GM23338 (cell line): ENCODE measurements around the gene FGF23. TPM values are rescaled to one million over a fixed set of nuclear protein-coding genes. Genes with fewer than 3 reads are reported as not detected.

Experiments
- ATAC-seq: fragments of 200-7000 bp; cut with Tn5 transposase; 3 replicates; pipeline ENCODE4 v1.9.1; 2020
- DNase-seq: peaks from one replicate; pipeline ENCODE4 v3.0.0-alpha.2; 2015; ENCODE audit warnings: low spot score
- H2AFZ ChIP-seq: fragments of 200-600 bp; sonication (generic); 2 replicates; pipeline ENCODE4 v1.8.0; 2016; ENCODE audit warnings: antibody characterized with exemption, mild to moderate bottlenecking, moderate library complexity
- H3F3A ChIP-seq: fragments of 200-600 bp; sonication (generic); replicated peaks from 2 replicates; pipeline ENCODE4 v1.8.0; 2017; ENCODE audit warnings: antibody characterized with exemption, mixed run types, low read depth
- H3K27ac ChIP-seq: fragments of 200-600 bp; sonication (generic); 2 replicates; pipeline ENCODE4 v1.6.1; 2016; ENCODE audit warnings: low read depth
- H3K27me3 ChIP-seq: fragments of 200-600 bp; sonication (generic); 2 replicates; pipeline ENCODE4 v1.8.0; 2016; ENCODE audit warnings: mild to moderate bottlenecking, mixed run types, moderate library complexity; ENCODE audit not compliant: insufficient read depth
- H3K36me3 ChIP-seq: fragments of 200-600 bp; sonication (generic); 2 replicates; pipeline ENCODE4 v1.8.0; 2016; ENCODE audit warnings: mild to moderate bottlenecking; ENCODE audit not compliant: insufficient read depth
- H3K4me1 ChIP-seq: fragments of 200-600 bp; sonication (generic); 2 replicates; pipeline ENCODE4 v1.8.0; 2016; ENCODE audit warnings: mild to moderate bottlenecking, moderate library complexity; ENCODE audit not compliant: insufficient read depth
- H3K4me2 ChIP-seq: fragments of 200-600 bp; sonication (generic); 2 replicates; pipeline ENCODE4 v1.7.1; 2017; ENCODE audit warnings: mixed run types
- H3K4me3 ChIP-seq: fragments of 200-600 bp; sonication (generic); 2 replicates; pipeline ENCODE4 v1.6.1; 2016; ENCODE audit warnings: mixed run types
- H3K79me2 ChIP-seq: fragments of 200-600 bp; sonication (generic); replicated peaks from 2 replicates; pipeline ENCODE4 v1.8.0; 2017; ENCODE audit warnings: mild to moderate bottlenecking; ENCODE audit not compliant: insufficient read depth
- H3K9me2 ChIP-seq: fragments of 200-600 bp; sonication (generic); 2 replicates; pipeline ENCODE4 v1.8.0; 2017; ENCODE audit not compliant: insufficient read depth
- H4K20me1 ChIP-seq: fragments of 200-600 bp; sonication (generic); replicated peaks from 2 replicates; pipeline ENCODE4 v1.8.0; 2017; ENCODE audit warnings: mild to moderate bottlenecking; ENCODE audit not compliant: insufficient read depth
- H3K27ac Mint-ChIP-seq: 2 replicates; pipeline ENCODE4 v1.8.0; 2020; ENCODE audit warnings: inconsistent platforms, mild to moderate bottlenecking, moderate library complexity, mixed read lengths
- H3K27me3 Mint-ChIP-seq: 3 replicates; pipeline ENCODE4 v1.8.0; 2022; ENCODE audit warnings: low read depth, mild to moderate bottlenecking, moderate library complexity, mixed read lengths, inconsistent platforms; ENCODE audit not compliant: insufficient read depth, poor library complexity
- H3K36me3 Mint-ChIP-seq: 3 replicates; pipeline ENCODE4 v1.8.0; 2021; ENCODE audit warnings: low read depth, mild to moderate bottlenecking, inconsistent platforms, moderate library complexity, mixed read lengths
- H3K4me1 Mint-ChIP-seq: 3 replicates; pipeline ENCODE4 v1.8.0; 2020; ENCODE audit warnings: mild to moderate bottlenecking, inconsistent platforms, mixed read lengths
- H3K4me3 Mint-ChIP-seq: 3 replicates; pipeline ENCODE4 v1.8.0; 2021; ENCODE audit warnings: moderate library complexity, mild to moderate bottlenecking, inconsistent platforms, mixed read lengths
- H3K9me3 Mint-ChIP-seq: 3 replicates; pipeline ENCODE4 v1.8.0; 2020; ENCODE audit warnings: moderate library complexity, mild to moderate bottlenecking, inconsistent platforms, mixed read lengths
- CREB1 ChIP-seq: fragments of 250-450 bp; sonication (Bioruptor Pico); IDR thresholded peaks from 2 replicates; pipeline ENCODE4 v1.5.0; 2020; ENCODE audit warnings: low read depth, mild to moderate bottlenecking, moderate library complexity
- CTCF ChIP-seq, 2 experiments: fragments of 200-600 bp in 1 of 2; sonication (generic) in 1 of 2; conservative IDR thresholded peaks; 2 replicates each; pipeline versions ENCODE4 v1.5.1 to v1.6.1; 2016 to 2017; ENCODE audit warnings: antibody characterized with exemption in 2 of 2, low read depth in 2 of 2, mild to moderate bottlenecking in 2 of 2, moderate library complexity in 1 of 2
- EZH2 ChIP-seq: fragments of 200-600 bp; sonication (generic); IDR thresholded peaks from one replicate; pipeline ENCODE4 v1.8.0; 2017; ENCODE audit warnings: antibody characterized with exemption, mild to moderate bottlenecking, low read depth; ENCODE audit not compliant: unreplicated experiment
- NANOG ChIP-seq: IDR thresholded peaks from 2 replicates; pipeline ENCODE4 v1.6.1; 2016; ENCODE audit warnings: antibody characterized with exemption, borderline replicate concordance
- POLR2AphosphoS5 ChIP-seq: IDR thresholded peaks from 2 replicates; pipeline ENCODE4 v1.6.1; 2016; ENCODE audit warnings: antibody characterized with exemption, low read depth
- STAT1 ChIP-seq: IDR thresholded peaks from one replicate; pipeline ENCODE4 v1.6.1; 2016; ENCODE audit warnings: antibody characterized with exemption; ENCODE audit not compliant: unreplicated experiment
- ZNF114 ChIP-seq: fragments of 250-450 bp; sonication (Bioruptor Pico); IDR thresholded peaks from 2 replicates; pipeline ENCODE4 v1.5.0; 2020; ENCODE audit warnings: mild to moderate bottlenecking, moderate library complexity
- ZNF331 ChIP-seq: fragments of 250-450 bp; sonication (Bioruptor Pico); IDR thresholded peaks from 2 replicates; pipeline ENCODE4 v1.5.0; 2020; ENCODE audit warnings: low read depth, mild to moderate bottlenecking, moderate library complexity
- polyA plus RNA-seq: library from polyadenylated mRNA; unstranded; fragments of >200 nt; fragmentation: Nextera tagmentation; extraction: Ambion mirVana; gene quantifications from 2 replicates; pipeline ENCODE4 v1.2.1, GENCODE V29; 2016
- total RNA-seq: library from RNA; depleted of rRNA; stranded (reverse); fragments of >200 nt; shearing (Covaris generic); gene quantifications from 2 replicates; pipeline ENCODE4 v1.2.3, GENCODE V29; 2014
- TF ChIP-seq, protein P1 (sequence below): IDR thresholded peaks from 2 replicates; pipeline ENCODE4 v1.6.1; 2016; ENCODE audit warnings: antibody characterized with exemption
- TF ChIP-seq, protein P2 (sequence below): fragments of 250-450 bp; sonication (Bioruptor Pico); IDR thresholded peaks from 2 replicates; pipeline ENCODE4 v1.5.0; 2020; ENCODE audit warnings: mild to moderate bottlenecking, moderate library complexity

FGF23 gene
- total and polyA plus RNA-seq, 2 experiments from 2014 or later: 0.44 to 0.56 TPM

- DNase-seq: no peak
- no peak for ATAC-seq
- no peaks in the 10 kb centered on the region for H3K79me2 ChIP-seq
- no peak overlapping the region for H2AFZ ChIP-seq
- no peaks in the 10 kb centered on the region for H3K4me1 ChIP-seq
- no peak overlapping the region for H3K4me3 Mint-ChIP-seq
- no peaks in the 10 kb centered on the region for H3K9me2 ChIP-seq
- TF ChIP-seq ZNF114: no peak
- TF ChIP-seq ZNF331 (CRISPR knock-in tag): no peak
- TF ChIP-seq EZH2: no peak
- TF ChIP-seq NANOG: no peak
- TF ChIP-seq CTCF (conservative IDR thresholded peaks at IDR 0.05; ENCODE audit: low read depth in 2 of 2): no peak
- no peak overlapping the region for H3K4me3 ChIP-seq
- H4K20me1 ChIP-seq: no peaks in the 10 kb centered on the region
- no peak overlapping the region for H3K27ac ChIP-seq
- H3K27me3 ChIP-seq: no peaks in the 10 kb centered on the region
- H3K36me3 ChIP-seq: no peaks in the 10 kb centered on the region
- H3K9me3 Mint-ChIP-seq: no peaks in the 10 kb centered on the region
- H3K36me3 Mint-ChIP-seq: no peaks in the 10 kb centered on the region
- no peak overlapping the region for H3K27ac Mint-ChIP-seq
- no peaks in the 10 kb centered on the region for H3K4me1 Mint-ChIP-seq
- H3F3A ChIP-seq: no peaks in the 10 kb centered on the region
- no peak overlapping the region for H3K4me2 ChIP-seq
- no peaks in the 10 kb centered on the region for H3K27me3 Mint-ChIP-seq
Measured at GRCh38 chr12:4366090-4366489, 13.4 kb downstream of the FGF23 start.

DNA sequence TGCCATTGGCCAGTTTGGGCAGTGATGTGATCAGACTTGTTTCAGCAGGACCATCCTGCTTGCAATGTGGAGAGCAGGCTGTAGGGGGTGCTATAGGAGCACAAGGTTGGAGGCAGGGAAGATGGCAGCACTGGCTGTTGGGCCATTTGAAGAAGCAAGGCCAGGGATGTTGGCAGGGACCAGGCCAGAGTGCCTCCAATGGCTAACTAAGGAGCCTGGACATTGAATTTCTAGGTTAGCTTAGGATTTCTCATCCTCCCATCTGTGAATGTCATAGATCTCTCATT is 23.5 kb downstream of the FGF23 start:
- H3K9me3 Mint-ChIP-seq: peaks cover 20% of the 10 kb centered on the region; the same call in 2 of the 3 replicates
- H3K36me3 ChIP-seq: peaks cover 26% of the 10 kb centered on the region
- H3K27me3 Mint-ChIP-seq: peaks cover 8% of the 10 kb centered on the region
- no peak overlapping the region for H3K4me2 ChIP-seq
- no peak overlapping the region for H3K4me3 ChIP-seq
- peaks cover 16% of the 10 kb centered on the region for H3K36me3 Mint-ChIP-seq
- no peak overlapping the region for H3K4me3 Mint-ChIP-seq
- no peaks in the 10 kb centered on the region for H4K20me1 ChIP-seq
- H3K4me1 Mint-ChIP-seq: peaks cover 4% of the 10 kb centered on the region
- H3K27ac Mint-ChIP-seq: no peak overlapping the region
- H3K27me3 ChIP-seq: no peaks in the 10 kb centered on the region
- peak; percentile 89 for DNase-seq
- ATAC-seq: peak; percentile 91
- H3K9me2 ChIP-seq: no peaks in the 10 kb centered on the region
- H3K79me2 ChIP-seq: no peaks in the 10 kb centered on the region
- H3F3A ChIP-seq: no peaks in the 10 kb centered on the region
- H3K27ac ChIP-seq: no peak overlapping the region
- H3K4me1 ChIP-seq: no peaks in the 10 kb centered on the region
- no peak overlapping the region for H2AFZ ChIP-seq
- no peak for TF ChIP-seq ZNF331 (CRISPR knock-in tag)
- TF ChIP-seq CTCF (conservative IDR thresholded peaks at IDR 0.05; ENCODE audit: low read depth in 2 of 2): peak; percentile 82 to 94
- no peak for TF ChIP-seq STAT1
- TF ChIP-seq, protein P1, sequence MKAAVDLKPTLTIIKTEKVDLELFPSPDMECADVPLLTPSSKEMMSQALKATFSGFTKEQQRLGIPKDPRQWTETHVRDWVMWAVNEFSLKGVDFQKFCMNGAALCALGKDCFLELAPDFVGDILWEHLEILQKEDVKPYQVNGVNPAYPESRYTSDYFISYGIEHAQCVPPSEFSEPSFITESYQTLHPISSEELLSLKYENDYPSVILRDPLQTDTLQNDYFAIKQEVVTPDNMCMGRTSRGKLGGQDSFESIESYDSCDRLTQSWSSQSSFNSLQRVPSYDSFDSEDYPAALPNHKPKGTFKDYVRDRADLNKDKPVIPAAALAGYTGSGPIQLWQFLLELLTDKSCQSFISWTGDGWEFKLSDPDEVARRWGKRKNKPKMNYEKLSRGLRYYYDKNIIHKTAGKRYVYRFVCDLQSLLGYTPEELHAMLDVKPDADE: no peak
- TF ChIP-seq CREB1 (CRISPR knock-in tag): peak; percentile 54
- TF ChIP-seq EZH2: no peak
- TF ChIP-seq, protein P2, sequence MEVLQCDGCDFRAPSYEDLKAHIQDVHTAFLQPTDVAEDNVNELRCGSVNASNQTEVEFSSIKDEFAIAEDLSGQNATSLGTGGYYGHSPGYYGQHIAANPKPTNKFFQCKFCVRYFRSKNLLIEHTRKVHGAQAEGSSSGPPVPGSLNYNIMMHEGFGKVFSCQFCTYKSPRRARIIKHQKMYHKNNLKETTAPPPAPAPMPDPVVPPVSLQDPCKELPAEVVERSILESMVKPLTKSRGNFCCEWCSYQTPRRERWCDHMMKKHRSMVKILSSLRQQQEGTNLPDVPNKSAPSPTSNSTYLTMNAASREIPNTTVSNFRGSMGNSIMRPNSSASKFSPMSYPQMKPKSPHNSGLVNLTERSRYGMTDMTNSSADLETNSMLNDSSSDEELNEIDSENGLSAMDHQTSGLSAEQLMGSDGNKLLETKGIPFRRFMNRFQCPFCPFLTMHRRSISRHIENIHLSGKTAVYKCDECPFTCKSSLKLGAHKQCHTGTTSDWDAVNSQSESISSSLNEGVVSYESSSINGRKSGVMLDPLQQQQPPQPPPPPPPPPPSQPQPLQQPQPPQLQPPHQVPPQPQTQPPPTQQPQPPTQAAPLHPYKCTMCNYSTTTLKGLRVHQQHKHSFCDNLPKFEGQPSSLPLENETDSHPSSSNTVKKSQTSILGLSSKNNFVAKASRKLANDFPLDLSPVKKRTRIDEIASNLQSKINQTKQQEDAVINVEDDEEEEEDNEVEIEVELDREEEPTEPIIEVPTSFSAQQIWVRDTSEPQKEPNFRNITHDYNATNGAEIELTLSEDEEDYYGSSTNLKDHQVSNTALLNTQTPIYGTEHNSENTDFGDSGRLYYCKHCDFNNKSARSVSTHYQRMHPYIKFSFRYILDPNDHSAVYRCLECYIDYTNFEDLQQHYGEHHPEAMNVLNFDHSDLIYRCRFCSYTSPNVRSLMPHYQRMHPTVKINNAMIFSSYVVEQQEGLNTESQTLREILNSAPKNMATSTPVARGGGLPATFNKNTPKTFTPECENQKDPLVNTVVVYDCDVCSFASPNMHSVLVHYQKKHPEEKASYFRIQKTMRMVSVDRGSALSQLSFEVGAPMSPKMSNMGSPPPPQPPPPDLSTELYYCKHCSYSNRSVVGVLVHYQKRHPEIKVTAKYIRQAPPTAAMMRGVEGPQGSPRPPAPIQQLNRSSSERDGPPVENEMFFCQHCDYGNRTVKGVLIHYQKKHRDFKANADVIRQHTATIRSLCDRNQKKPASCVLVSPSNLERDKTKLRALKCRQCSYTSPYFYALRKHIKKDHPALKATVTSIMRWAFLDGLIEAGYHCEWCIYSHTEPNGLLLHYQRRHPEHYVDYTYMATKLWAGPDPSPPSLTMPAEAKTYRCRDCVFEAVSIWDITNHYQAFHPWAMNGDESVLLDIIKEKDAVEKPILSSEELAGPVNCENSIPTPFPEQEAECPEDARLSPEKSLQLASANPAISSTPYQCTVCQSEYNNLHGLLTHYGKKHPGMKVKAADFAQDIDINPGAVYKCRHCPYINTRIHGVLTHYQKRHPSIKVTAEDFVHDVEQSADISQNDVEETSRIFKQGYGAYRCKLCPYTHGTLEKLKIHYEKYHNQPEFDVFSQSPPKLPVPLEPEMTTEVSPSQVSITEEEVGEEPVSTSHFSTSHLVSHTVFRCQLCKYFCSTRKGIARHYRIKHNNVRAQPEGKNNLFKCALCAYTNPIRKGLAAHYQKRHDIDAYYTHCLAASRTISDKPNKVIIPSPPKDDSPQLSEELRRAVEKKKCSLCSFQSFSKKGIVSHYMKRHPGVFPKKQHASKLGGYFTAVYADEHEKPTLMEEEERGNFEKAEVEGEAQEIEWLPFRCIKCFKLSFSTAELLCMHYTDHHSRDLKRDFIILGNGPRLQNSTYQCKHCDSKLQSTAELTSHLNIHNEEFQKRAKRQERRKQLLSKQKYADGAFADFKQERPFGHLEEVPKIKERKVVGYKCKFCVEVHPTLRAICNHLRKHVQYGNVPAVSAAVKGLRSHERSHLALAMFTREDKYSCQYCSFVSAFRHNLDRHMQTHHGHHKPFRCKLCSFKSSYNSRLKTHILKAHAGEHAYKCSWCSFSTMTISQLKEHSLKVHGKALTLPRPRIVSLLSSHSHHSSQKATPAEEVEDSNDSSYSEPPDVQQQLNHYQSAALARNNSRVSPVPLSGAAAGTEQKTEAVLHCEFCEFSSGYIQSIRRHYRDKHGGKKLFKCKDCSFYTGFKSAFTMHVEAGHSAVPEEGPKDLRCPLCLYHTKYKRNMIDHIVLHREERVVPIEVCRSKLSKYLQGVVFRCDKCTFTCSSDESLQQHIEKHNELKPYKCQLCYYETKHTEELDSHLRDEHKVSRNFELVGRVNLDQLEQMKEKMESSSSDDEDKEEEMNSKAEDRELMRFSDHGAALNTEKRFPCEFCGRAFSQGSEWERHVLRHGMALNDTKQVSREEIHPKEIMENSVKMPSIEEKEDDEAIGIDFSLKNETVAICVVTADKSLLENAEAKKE: no peak
- TF ChIP-seq ZNF114: peak; percentile 82; the same call in 1 of the 2 replicates
- TF ChIP-seq POLR2AphosphoS5: no peak
